HUES48 (cell line): ENCODE measurements around the gene APEH.
"Not testable (repeated sequence)": the region's sequence is repeated elsewhere in the genome, so short reads cannot be mapped to it uniquely, and the experiment has no call there.

Experiments
- H3K27ac ChIP-seq: one replicate; pipeline ENCODE4 v1.7.0; 2013; ENCODE audit warnings: low read depth, low read length, inconsistent platforms
- H3K27me3 ChIP-seq: 2 replicates; pipeline ENCODE4 v1.6.1; 2013; ENCODE audit warnings: mild to moderate bottlenecking, low read length; ENCODE audit not compliant: control insufficient read depth, insufficient read depth
- H3K36me3 ChIP-seq: 2 replicates; pipeline ENCODE4 v1.6.1; 2013; ENCODE audit warnings: low read length; ENCODE audit not compliant: control insufficient read depth, insufficient read depth
- H3K4me1 ChIP-seq: 2 replicates; pipeline ENCODE4 v1.6.1; 2013; ENCODE audit warnings: mild to moderate bottlenecking, low read length; ENCODE audit not compliant: control insufficient read depth, insufficient read depth
- H3K4me3 ChIP-seq: 2 replicates; pipeline ENCODE4 v1.5.1; 2013; ENCODE audit warnings: mild to moderate bottlenecking, low read depth, low read length
- H3K9ac ChIP-seq: 2 replicates; pipeline ENCODE4 v1.6.1; 2013; ENCODE audit warnings: mild to moderate bottlenecking, low read depth, low read length, moderate library complexity
- H3K9me3 ChIP-seq: 2 replicates; pipeline ENCODE4 v1.6.1; 2013; ENCODE audit warnings: low read length; ENCODE audit not compliant: control insufficient read depth, insufficient read depth

Gene APEH

GRCh38 chr3:49684453-49684852 lies 10.3 kb downstream of the APEH start:
- H3K36me3 ChIP-seq, result peaks cover 45% of the 10 kb centered on the region
- not testable (repeated sequence) for H3K27ac ChIP-seq, H3K4me1 ChIP-seq, H3K4me3 ChIP-seq, H3K27me3 ChIP-seq, H3K9ac ChIP-seq, H3K9me3 ChIP-seq

GRCh38 chr3:49685103-49685502 lies 11.0 kb downstream of the APEH start:
- H3K4me3 ChIP-seq, H3K4me1 ChIP-seq, H3K27ac ChIP-seq, H3K9me3 ChIP-seq, H3K9ac ChIP-seq, H3K27me3 ChIP-seq: not testable (repeated sequence)
- H3K36me3 ChIP-seq, result peaks cover 38% of the 10 kb centered on the region

- H3K4me1 ChIP-seq, H3K27ac ChIP-seq, H3K9ac ChIP-seq, H3K9me3 ChIP-seq, H3K27me3 ChIP-seq: not testable (repeated sequence)
- H3K36me3 ChIP-seq, result peaks cover 31% of the 10 kb centered on the region
- peak overlapping the region; percentile 35; the same call in 1 of the 2 replicates for H3K4me3 ChIP-seq
Measured at GRCh38 chr3:49685846-49686245, 11.7 kb downstream of the APEH start.

DNA sequence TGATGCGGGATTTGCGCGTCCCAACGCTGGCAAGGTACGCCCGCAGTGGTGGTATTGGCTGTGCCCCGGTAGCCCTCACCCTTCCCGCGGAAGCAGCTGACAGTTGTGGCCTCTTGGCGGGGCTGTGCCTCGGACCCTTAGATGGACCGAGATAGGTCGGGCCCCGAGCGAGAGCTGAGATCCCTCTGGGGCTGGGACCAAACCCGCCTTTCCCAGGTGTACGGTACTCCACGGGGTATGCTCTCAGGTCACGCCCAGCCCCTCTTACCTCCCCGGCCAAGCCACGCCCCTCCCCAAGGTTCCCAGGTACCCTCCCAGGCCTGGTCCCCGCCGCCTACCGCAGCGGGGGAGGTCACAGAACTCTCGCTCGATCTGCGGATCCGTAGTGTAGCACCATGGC lies 12.2 kb downstream of the APEH start:
- H3K9me3 ChIP-seq, result not testable (repeated sequence)
- H3K4me3 ChIP-seq, result peak overlapping the region; percentile 74

DNA sequence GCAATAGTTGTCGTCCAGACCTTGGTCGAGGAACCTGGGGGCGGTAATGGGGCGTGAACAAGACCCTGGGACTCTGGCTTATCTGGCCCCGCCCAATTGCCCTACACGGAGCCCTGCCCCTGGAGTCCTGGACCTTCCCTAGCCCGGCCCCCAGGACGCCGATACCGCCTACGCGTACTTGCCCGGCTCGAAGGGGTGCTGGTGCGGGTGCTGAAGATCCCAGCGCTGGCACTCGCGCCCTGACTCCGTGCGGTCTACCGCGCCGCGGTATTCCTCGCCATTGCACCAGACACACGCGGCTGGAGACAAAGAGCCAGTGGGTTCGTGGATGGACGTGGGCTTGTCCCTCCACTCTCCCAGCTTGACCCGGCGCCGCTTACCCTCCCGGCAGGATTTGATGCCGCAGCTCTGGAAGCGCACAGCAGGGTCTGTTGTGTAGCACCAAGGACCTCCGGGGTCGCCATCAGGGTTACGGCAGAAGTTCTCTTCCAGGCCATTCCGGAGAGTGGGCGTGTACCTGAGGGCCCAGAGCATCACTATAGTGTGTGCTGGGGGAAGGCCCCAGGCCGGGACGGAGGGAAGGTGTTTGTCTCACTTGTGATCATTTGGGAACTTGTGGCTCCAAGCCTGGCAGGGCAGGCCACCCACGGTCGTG lies 12.7 kb downstream of the APEH start:
- H3K27me3 ChIP-seq, H3K9me3 ChIP-seq, H3K4me1 ChIP-seq: not testable (repeated sequence)
- H3K27ac ChIP-seq, result peak overlapping the region; percentile 70
- H3K4me3 ChIP-seq, result peak overlapping the region; percentile 74
- H3K9ac ChIP-seq, result peak overlapping the region; percentile 63; the same call in 1 of the 2 replicates
- H3K36me3 ChIP-seq, result peaks cover 20% of the 10 kb centered on the region

More for the DNA sequence above, 12.2 kb downstream of the APEH start:
- Histone ChIP-seq H3K36me3 (peaks cover 26% of the 10 kb centered on the region), H3K27ac (peak overlapping the region; percentile 70), H3K9ac (0 out of 2 replicates have a peak overlapping the region, but pooled peaks have one; percentile 63)
- H3K4me1 ChIP-seq, H3K27me3 ChIP-seq: not testable (repeated sequence)

DNA sequence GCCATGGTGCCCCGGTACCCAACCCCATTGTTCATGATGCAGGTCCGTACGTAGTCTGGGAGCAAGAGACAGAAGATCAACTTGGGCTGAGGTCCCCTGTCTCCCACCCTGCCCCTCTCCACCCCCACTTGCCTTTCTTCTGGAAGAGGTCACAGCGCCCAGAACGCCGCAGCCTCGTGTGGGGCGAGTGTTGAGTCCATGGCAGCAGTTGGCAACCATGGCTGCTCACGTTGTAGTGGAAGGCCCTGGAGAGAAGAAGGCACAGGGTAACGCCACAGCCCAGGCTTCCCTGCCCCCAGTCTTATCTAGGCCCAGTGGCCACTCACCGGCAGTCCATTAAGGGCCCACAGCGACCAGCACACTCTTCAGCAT lies 13.3 kb downstream of the APEH start:
- H3K36me3 ChIP-seq, result peaks cover 15% of the 10 kb centered on the region
- H3K27me3 ChIP-seq, H3K9me3 ChIP-seq, H3K4me1 ChIP-seq: not testable (repeated sequence)
- H3K4me3 ChIP-seq, result peak overlapping the region; percentile 74
- 0 out of 2 replicates have a peak overlapping the region, but pooled peaks have one; percentile 63 for H3K9ac ChIP-seq
- peak overlapping the region; percentile 70 for H3K27ac ChIP-seq

- not testable (repeated sequence) for H3K9me3 ChIP-seq, H3K36me3 ChIP-seq, H3K4me1 ChIP-seq, H3K27me3 ChIP-seq
- 0 out of 2 replicates have a peak overlapping the region, but pooled peaks have one; percentile 43 for H3K9ac ChIP-seq
- H3K4me3 ChIP-seq, result peak overlapping the region; percentile 95
- H3K27ac ChIP-seq, result peak overlapping the region; percentile 78
Measured at GRCh38 chr3:49688338-49689045, 14.3 kb downstream of the APEH start.

DNA sequence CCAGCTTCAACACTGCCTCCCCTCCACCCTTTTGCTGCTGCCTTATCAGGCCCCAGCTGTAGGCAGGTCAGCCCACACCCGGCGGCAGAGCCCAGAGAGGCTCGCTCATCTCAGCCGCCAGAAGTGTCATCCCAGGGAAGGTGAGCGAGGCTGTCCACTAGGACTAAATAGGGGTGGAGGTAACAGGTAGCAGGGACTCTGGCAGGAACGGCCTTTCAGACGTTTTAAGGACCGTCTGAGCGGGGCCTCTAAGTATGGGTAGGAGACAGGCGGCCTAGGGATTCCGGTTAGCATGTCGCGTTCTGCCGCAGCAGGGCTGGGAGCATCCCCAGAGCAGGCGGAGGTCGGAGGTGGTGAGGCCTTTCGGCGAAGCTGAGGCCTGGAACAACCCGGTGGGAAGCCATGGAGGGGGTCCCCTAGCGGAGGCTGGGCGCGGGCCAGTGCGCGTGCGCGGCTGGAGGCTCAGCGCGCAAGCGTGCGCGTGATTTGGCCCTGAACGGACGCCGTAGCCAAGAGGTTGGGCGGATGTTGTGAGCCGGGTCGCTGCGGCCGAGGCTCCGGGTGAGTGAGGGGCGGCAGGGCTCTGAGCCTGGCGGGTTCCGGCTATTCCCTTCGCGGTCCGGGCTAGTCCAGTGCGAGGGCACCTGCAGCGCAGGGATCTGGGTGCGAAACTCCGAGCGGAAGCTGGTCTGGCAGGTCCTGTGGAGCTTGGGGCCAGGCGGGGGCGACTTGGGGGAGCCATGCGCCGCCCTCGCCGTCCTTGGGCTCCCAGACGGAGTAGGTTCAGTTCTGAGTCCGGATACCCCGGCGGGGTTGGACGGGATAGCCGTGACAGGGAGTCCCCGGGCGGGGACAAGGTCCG lies 15.1 kb downstream of the APEH start, which contains the start of the genes MST1 and RNF123:
Gene MST1 (minus strand): TSS at position 429 of the 862 bp plus-strand sequence. CDS start 783 bp downstream, outside the sequence.
Gene RNF123 (plus strand): TSS at position 512 of the 862 bp plus-strand sequence. CDS start 1,609 bp downstream, outside the sequence.
- Histone ChIP-seq H3K4me3 (peak within 1 kb of the TSS; percentile 95), H3K9me3 (no peaks in the 10 kb centered on the region), H3K36me3 (no peaks in the 10 kb centered on the region), H3K9ac (peak within 1 kb of the TSS; percentile 63), H3K4me1 (no peaks in the 10 kb centered on the region), H3K27ac (peak within 1 kb of the TSS; percentile 78), H3K27me3 (no peaks in the 10 kb centered on the region)

GRCh38 chr3:49689908-49690624 lies 15.9 kb downstream of the APEH start:
- H3K9me3 ChIP-seq, H3K36me3 ChIP-seq, H3K27me3 ChIP-seq, H3K4me1 ChIP-seq: not testable (repeated sequence)
- Histone ChIP-seq H3K27ac (peak overlapping the region; percentile 78), H3K9ac (peak overlapping the region; percentile 63), H3K4me3 (peak overlapping the region; percentile 95)

GRCh38 chr3:49690856-49691255 lies 16.7 kb downstream of the APEH start:
- H3K4me3 ChIP-seq, H3K27ac ChIP-seq: not testable (repeated sequence)

More at GRCh38 chr3:49690856-49691255, 16.7 kb downstream of the APEH start:
- not testable (repeated sequence) for H3K36me3 ChIP-seq, H3K9ac ChIP-seq, H3K4me1 ChIP-seq, H3K9me3 ChIP-seq, H3K27me3 ChIP-seq
